Cerebellar cortex (tissue), 1 donor: ENCODE results near the gene HOPX.
"Not testable (repeated sequence)": the region's sequence is repeated elsewhere in the genome, so short reads cannot be mapped to it uniquely, and the experiment has no call there.

ENCODE experiments used
- DNase-seq: peaks from one replicate; pipeline ENCODE4 v3.0.0-alpha.2; 2015; ENCODE audit warnings: low spot score

Gene HOPX

GRCh38 chr4:56681158-56681852, at the start of gene HOPX:
Gene HOPX (minus strand): TSS chr4:56681296. CDS start chr4:56657816, 23,480 bp downstream.
- no peak for DNase-seq

- no peak for DNase-seq
Measured at GRCh38 chr4:56730097-56730496, 49.0 kb upstream of the HOPX start.

- DNase-seq: no peak
Measured at GRCh38 chr4:56728512-56728911, 47.4 kb upstream of the HOPX start.

GRCh38 chr4:56727150-56727549, 46.1 kb upstream of the HOPX start:
- DNase-seq: no peak

- DNase-seq: not testable (repeated sequence)
Measured at GRCh38 chr4:56726593-56726992, 45.5 kb upstream of the HOPX start.

GRCh38 chr4:56723659-56724230, 42.6 kb upstream of the HOPX start:
- no peak for DNase-seq

- DNase-seq: no peak
Measured at GRCh38 chr4:56723201-56723605, 42.1 kb upstream of the HOPX start.

GRCh38 chr4:56708146-56708545, 27.1 kb upstream of the HOPX start:
- DNase-seq: no peak

- no peak for DNase-seq
Measured at GRCh38 chr4:56705966-56706365, 24.9 kb upstream of the HOPX start.

- DNase-seq: no peak
Measured at GRCh38 chr4:56705334-56705733, 24.2 kb upstream of the HOPX start.

- DNase-seq: no peak
Measured at GRCh38 chr4:56704089-56704871, 23.2 kb upstream of the HOPX start.

- no peak for DNase-seq
Measured at GRCh38 chr4:56703378-56703777, 22.3 kb upstream of the HOPX start.

GRCh38 chr4:56701644-56702043, 20.5 kb upstream of the HOPX start:
- no peak for DNase-seq

- DNase-seq: no peak
Measured at GRCh38 chr4:56701161-56701480, 20.0 kb upstream of the HOPX start.

- DNase-seq: no peak
Measured at GRCh38 chr4:56699537-56700105, 18.5 kb upstream of the HOPX start.

GRCh38 chr4:56698329-56698728, 17.2 kb upstream of the HOPX start:
- DNase-seq: no peak

- no peak for DNase-seq
Measured at GRCh38 chr4:56696056-56696455, 15.0 kb upstream of the HOPX start.

GRCh38 chr4:56693476-56693875, 12.4 kb upstream of the HOPX start:
- not testable (repeated sequence) for DNase-seq

GRCh38 chr4:56692576-56692975, 11.5 kb upstream of the HOPX start:
- no peak for DNase-seq

GRCh38 chr4:56691425-56691824, 10.3 kb upstream of the HOPX start:
- no peak for DNase-seq

- no peak for DNase-seq
Measured at GRCh38 chr4:56690393-56690792, 9.3 kb upstream of the HOPX start.

- DNase-seq: no peak
Measured at GRCh38 chr4:56689201-56689969, 8.3 kb upstream of the HOPX start.
